ENCODE measurements around the gene ZNF641.
A peak's percentile ranks its signal among the peaks of the same experiment; 100 is the strongest.

DNA sequence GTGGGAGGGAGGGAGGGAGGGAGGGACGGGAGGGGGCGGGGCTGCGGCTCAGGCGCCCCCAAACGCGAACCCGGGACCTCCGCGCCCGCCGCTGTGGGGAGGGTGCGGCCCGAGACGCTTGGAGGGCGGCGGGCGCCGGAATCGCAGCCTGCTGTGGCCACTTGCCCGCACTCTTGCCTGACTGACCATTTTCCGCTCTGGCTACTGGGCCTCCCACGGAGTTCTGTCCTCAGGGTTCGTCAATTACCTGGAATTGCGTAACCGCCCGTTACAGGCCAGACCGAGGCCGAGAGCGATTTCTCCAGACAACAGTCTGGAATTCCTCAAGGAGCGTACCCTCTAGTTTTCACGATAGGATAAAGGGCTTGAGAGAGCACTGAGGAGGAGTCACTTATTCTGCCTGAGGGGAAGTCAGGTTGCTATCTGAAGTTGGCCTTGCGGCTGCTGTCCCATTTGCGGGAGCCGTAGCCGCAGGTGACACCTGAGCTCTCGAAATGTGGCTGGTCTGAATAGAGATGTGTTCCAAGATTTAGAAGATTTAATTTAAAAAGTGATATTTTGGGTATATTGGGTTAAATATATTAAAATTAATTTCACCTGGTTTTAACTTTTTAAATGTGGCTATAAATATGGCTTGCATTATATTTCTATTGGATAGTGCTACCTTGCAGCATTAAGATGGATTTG, 446 bp upstream of the ZNF641 start:
- TF ChIP-seq, protein P1, sequence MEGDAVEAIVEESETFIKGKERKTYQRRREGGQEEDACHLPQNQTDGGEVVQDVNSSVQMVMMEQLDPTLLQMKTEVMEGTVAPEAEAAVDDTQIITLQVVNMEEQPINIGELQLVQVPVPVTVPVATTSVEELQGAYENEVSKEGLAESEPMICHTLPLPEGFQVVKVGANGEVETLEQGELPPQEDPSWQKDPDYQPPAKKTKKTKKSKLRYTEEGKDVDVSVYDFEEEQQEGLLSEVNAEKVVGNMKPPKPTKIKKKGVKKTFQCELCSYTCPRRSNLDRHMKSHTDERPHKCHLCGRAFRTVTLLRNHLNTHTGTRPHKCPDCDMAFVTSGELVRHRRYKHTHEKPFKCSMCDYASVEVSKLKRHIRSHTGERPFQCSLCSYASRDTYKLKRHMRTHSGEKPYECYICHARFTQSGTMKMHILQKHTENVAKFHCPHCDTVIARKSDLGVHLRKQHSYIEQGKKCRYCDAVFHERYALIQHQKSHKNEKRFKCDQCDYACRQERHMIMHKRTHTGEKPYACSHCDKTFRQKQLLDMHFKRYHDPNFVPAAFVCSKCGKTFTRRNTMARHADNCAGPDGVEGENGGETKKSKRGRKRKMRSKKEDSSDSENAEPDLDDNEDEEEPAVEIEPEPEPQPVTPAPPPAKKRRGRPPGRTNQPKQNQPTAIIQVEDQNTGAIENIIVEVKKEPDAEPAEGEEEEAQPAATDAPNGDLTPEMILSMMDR (IDR thresholded peaks at IDR 0.05): no peak
- TF ChIP-seq RCOR1 (IDR thresholded peaks at IDR 0.05; ENCODE audit: low read depth, low read length) (no peak), CHD4 (IDR thresholded peaks at IDR 0.05; ENCODE audit: borderline replicate concordance) (no peak), PHF8 (IDR thresholded peaks at IDR 0.05; ENCODE audit: borderline replicate concordance, low read depth) (peak; percentile 85), JUN (IDR thresholded peaks at IDR 0.05) (peak in 1 of 2 experiments; percentile 76; a peak in 2 of 5 replicates), MYC (IDR thresholded peaks at IDR 0.05; ENCODE audit: borderline replicate concordance, low read length) (no peak)
- TF ChIP-seq, protein P2, sequence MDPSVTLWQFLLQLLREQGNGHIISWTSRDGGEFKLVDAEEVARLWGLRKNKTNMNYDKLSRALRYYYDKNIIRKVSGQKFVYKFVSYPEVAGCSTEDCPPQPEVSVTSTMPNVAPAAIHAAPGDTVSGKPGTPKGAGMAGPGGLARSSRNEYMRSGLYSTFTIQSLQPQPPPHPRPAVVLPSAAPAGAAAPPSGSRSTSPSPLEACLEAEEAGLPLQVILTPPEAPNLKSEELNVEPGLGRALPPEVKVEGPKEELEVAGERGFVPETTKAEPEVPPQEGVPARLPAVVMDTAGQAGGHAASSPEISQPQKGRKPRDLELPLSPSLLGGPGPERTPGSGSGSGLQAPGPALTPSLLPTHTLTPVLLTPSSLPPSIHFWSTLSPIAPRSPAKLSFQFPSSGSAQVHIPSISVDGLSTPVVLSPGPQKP (IDR thresholded peaks at IDR 0.05; ENCODE audit: low read depth, low read length): no peak
- TF ChIP-seq, protein P3, sequence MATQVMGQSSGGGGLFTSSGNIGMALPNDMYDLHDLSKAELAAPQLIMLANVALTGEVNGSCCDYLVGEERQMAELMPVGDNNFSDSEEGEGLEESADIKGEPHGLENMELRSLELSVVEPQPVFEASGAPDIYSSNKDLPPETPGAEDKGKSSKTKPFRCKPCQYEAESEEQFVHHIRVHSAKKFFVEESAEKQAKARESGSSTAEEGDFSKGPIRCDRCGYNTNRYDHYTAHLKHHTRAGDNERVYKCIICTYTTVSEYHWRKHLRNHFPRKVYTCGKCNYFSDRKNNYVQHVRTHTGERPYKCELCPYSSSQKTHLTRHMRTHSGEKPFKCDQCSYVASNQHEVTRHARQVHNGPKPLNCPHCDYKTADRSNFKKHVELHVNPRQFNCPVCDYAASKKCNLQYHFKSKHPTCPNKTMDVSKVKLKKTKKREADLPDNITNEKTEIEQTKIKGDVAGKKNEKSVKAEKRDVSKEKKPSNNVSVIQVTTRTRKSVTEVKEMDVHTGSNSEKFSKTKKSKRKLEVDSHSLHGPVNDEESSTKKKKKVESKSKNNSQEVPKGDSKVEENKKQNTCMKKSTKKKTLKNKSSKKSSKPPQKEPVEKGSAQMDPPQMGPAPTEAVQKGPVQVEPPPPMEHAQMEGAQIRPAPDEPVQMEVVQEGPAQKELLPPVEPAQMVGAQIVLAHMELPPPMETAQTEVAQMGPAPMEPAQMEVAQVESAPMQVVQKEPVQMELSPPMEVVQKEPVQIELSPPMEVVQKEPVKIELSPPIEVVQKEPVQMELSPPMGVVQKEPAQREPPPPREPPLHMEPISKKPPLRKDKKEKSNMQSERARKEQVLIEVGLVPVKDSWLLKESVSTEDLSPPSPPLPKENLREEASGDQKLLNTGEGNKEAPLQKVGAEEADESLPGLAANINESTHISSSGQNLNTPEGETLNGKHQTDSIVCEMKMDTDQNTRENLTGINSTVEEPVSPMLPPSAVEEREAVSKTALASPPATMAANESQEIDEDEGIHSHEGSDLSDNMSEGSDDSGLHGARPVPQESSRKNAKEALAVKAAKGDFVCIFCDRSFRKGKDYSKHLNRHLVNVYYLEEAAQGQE (IDR thresholded peaks at IDR 0.05): no peak

Measured in A549 (cell line).